Gastroesophageal sphincter (tissue), 3 donors: ENCODE results near the gene PIGB.

Experiments
- EP300 ChIP-seq: sonication (generic); formaldehyde crosslinking; IDR thresholded peaks from one replicate; pipeline ENCODE4 v1.6.1; 2017; ENCODE audit warnings: antibody characterized with exemption, mild to moderate bottlenecking
- POLR2A ChIP-seq, 2 donors: fragments of 450-650 bp; IDR thresholded peaks; one replicate each; pipeline ENCODE4 v1.6.1; 2017; ENCODE audit warnings: antibody characterized with exemption in 2 of 2, mild to moderate bottlenecking in 2 of 2, moderate library complexity in 1 of 2
- POLR2AphosphoS5 ChIP-seq: sonication (generic); formaldehyde crosslinking; IDR thresholded peaks from one replicate; pipeline ENCODE4 v1.6.1; 2017; ENCODE audit warnings: antibody characterized with exemption
- TF ChIP-seq, protein P1 (sequence below), 4 experiments: fragments of 200-600 bp in 2 of 4; fragments of 450-650 bp in 2 of 4; sonication (generic) in 1 of 4; IDR thresholded peaks; one replicate each; pipeline ENCODE4 v1.5.1; 2017 to 2019; ENCODE audit warnings: antibody characterized with exemption in 4 of 4, mild to moderate bottlenecking in 2 of 4, moderate library complexity in 2 of 4

GRCh38 chr15:55381595-55381994 is 62.6 kb downstream of the PIGB start:
- TF ChIP-seq, protein P1, sequence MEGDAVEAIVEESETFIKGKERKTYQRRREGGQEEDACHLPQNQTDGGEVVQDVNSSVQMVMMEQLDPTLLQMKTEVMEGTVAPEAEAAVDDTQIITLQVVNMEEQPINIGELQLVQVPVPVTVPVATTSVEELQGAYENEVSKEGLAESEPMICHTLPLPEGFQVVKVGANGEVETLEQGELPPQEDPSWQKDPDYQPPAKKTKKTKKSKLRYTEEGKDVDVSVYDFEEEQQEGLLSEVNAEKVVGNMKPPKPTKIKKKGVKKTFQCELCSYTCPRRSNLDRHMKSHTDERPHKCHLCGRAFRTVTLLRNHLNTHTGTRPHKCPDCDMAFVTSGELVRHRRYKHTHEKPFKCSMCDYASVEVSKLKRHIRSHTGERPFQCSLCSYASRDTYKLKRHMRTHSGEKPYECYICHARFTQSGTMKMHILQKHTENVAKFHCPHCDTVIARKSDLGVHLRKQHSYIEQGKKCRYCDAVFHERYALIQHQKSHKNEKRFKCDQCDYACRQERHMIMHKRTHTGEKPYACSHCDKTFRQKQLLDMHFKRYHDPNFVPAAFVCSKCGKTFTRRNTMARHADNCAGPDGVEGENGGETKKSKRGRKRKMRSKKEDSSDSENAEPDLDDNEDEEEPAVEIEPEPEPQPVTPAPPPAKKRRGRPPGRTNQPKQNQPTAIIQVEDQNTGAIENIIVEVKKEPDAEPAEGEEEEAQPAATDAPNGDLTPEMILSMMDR (IDR thresholded peaks at IDR 0.05): no peak
- TF ChIP-seq POLR2A (IDR thresholded peaks at IDR 0.05): no peak
- TF ChIP-seq EP300: no peak
- TF ChIP-seq POLR2AphosphoS5: no peak
